Endothelial cell (in vitro differentiated cells): ENCODE data around the gene NDUFV3. TPM values are rescaled to one million over a fixed set of nuclear protein-coding genes. Genes with fewer than 3 reads are reported as not detected.
"Not testable (repeated sequence)": the region's sequence is repeated elsewhere in the genome, so short reads cannot be mapped to it uniquely, and the experiment has no call there.

Source experiments
- DNase-seq: peaks from one replicate; pipeline ENCODE4 v3.0.0; 2021; ENCODE audit warnings: low spot score
- H3K27ac Mint-ChIP-seq: one replicate; pipeline ENCODE4 v1.8.0; 2021; ENCODE audit warnings: mixed read lengths, inconsistent platforms; ENCODE audit not compliant: unreplicated experiment
- H3K27me3 Mint-ChIP-seq: one replicate; pipeline ENCODE4 v1.8.0; 2021; ENCODE audit warnings: mild to moderate bottlenecking, moderate library complexity, mixed read lengths, inconsistent platforms; ENCODE audit not compliant: unreplicated experiment
- H3K36me3 Mint-ChIP-seq: one replicate; pipeline ENCODE4 v1.8.0; 2021; ENCODE audit warnings: mild to moderate bottlenecking, low read depth, mixed read lengths, inconsistent platforms; ENCODE audit not compliant: unreplicated experiment
- H3K4me1 Mint-ChIP-seq: one replicate; pipeline ENCODE4 v1.8.0; 2021; ENCODE audit warnings: mild to moderate bottlenecking, mixed read lengths, inconsistent platforms; ENCODE audit not compliant: unreplicated experiment
- H3K4me3 Mint-ChIP-seq: one replicate; pipeline ENCODE4 v1.8.0; 2021; ENCODE audit warnings: mild to moderate bottlenecking, mixed read lengths, inconsistent platforms; ENCODE audit not compliant: unreplicated experiment
- H3K9me3 Mint-ChIP-seq: one replicate; pipeline ENCODE4 v1.8.0; 2021; ENCODE audit warnings: mixed read lengths, inconsistent platforms; ENCODE audit not compliant: unreplicated experiment
- total RNA-seq: library from RNA; stranded (reverse); fragmentation: NEBNext Ultra II Directional; extraction: Animal tissue kit (Norgen Biotek cat#: 25700); gene quantifications from one replicate; pipeline ENCODE4 v1.2.1, GENCODE V29; 2021; ENCODE audit not compliant: unreplicated experiment
- TF ChIP-seq, protein P1 (sequence below): fragments of 200-600 bp; sonication (generic); IDR thresholded peaks from one replicate; pipeline ENCODE4 v1.5.0; 2021; ENCODE audit warnings: antibody characterized with exemption; ENCODE audit not compliant: unreplicated experiment

The NDUFV3 gene
- total RNA-seq, 1 donor from 2014 or later: 28.1 TPM

DNA sequence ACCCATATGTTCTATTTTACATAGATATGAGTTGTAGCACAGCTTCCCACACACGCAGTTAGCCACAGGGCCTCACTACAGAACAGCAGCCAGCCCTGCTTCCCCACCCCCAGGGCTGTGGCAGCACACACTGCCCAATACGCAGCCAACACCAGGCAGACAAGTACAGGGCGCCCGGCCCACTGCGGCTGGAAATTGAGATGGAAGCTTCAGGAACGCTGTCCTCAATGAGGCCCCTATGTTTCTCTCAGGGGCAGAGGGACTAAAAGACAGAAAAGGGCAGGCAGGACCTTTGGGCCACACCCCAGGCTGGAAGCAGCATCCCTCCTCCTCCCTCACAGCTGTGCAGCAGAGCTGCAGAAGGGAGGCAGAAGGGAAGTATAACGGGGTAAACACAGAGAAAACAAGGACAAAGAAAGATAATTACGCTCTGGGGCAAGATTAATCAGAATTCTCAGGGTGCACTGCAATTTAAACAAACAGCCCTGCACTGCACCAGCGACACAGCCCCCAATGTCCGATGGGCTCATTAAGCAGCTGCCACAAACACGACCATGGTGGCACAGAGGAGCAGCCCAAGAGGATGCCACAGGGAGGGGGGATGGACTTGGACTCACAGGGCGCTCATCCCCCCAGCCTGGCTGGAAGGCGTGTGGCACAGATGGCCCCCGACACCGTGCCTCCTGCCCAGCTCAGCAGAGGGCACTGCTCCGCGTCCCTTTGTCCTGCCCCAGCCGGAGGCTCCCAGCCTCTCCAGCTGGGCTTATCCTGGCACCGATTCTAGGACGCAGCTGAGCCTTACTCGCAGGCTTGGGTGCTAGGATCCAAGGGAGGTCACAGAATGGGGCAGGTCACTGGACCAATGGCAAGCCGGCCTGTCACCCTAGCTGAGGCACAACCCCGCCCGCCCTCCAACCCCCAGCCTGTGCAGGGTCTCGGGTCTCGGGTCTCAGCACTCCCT, 28.0 kb upstream of the NDUFV3 start:
- Mint-ChIP-seq H3K27me3 (peaks cover 12% of the 10 kb centered on the region), H3K27ac (no peak overlapping the region), H3K36me3 (peaks cover 29% of the 10 kb centered on the region), H3K9me3 (no peaks in the 10 kb centered on the region), H3K4me1 (peaks cover 16% of the 10 kb centered on the region), H3K4me3 (no peak overlapping the region)
- DNase-seq: no peak
- TF ChIP-seq, protein P1, sequence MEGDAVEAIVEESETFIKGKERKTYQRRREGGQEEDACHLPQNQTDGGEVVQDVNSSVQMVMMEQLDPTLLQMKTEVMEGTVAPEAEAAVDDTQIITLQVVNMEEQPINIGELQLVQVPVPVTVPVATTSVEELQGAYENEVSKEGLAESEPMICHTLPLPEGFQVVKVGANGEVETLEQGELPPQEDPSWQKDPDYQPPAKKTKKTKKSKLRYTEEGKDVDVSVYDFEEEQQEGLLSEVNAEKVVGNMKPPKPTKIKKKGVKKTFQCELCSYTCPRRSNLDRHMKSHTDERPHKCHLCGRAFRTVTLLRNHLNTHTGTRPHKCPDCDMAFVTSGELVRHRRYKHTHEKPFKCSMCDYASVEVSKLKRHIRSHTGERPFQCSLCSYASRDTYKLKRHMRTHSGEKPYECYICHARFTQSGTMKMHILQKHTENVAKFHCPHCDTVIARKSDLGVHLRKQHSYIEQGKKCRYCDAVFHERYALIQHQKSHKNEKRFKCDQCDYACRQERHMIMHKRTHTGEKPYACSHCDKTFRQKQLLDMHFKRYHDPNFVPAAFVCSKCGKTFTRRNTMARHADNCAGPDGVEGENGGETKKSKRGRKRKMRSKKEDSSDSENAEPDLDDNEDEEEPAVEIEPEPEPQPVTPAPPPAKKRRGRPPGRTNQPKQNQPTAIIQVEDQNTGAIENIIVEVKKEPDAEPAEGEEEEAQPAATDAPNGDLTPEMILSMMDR: no peak

DNA sequence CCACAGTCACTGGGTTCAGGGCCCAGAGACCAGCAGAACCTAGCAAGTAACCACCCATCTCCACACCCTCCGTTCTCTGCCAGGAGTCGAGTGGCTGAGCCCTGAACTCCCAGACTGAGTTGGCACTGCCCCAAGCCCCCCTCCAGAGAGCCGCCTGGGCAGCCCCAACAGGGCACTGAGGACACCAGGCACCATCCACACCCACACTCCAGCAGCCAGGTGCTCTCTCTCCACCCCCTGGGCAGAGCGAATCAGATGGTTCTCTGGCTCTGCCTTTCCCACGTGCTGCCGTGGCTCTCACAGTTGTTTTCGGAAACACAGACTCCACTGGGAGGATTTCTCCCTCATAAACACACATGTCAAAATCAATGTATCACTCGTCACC, 27.3 kb upstream of the NDUFV3 start:
- Mint-ChIP-seq H3K4me3 (no peak overlapping the region), H3K4me1 (peaks cover 14% of the 10 kb centered on the region), H3K36me3 (peaks cover 29% of the 10 kb centered on the region), H3K27ac (peak overlapping the region; percentile 87), H3K9me3 (no peaks in the 10 kb centered on the region), H3K27me3 (peaks cover 10% of the 10 kb centered on the region)
- DNase-seq: no peak
- TF ChIP-seq, protein P1: no peak

DNA sequence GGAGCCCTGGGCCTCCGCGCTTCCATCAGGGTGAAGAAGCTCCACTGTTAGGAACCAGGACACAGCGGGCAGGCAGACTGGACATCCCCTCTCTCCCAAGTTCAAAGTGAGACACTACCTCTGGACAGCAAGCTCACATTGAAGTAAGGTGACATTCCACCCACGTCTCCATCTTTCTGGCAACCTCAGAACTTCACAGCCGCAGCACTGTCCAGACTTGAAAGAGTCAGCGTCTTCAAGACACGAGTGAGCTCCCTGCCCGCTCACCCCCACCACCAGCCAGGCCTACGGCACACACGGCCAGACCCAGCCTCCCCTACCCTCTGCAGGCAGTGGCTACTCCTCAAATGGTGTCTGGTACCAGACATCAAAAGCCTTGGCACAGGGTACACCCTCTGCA, 24.9 kb upstream of the NDUFV3 start:
- TF ChIP-seq, protein P1: no peak
- Mint-ChIP-seq H3K4me1 (peaks cover 4% of the 10 kb centered on the region), H3K36me3 (peaks cover 34% of the 10 kb centered on the region), H3K27me3 (peaks cover 10% of the 10 kb centered on the region), H3K27ac (no peak overlapping the region), H3K4me3 (no peak overlapping the region), H3K9me3 (no peaks in the 10 kb centered on the region)
- no peak for DNase-seq

DNA sequence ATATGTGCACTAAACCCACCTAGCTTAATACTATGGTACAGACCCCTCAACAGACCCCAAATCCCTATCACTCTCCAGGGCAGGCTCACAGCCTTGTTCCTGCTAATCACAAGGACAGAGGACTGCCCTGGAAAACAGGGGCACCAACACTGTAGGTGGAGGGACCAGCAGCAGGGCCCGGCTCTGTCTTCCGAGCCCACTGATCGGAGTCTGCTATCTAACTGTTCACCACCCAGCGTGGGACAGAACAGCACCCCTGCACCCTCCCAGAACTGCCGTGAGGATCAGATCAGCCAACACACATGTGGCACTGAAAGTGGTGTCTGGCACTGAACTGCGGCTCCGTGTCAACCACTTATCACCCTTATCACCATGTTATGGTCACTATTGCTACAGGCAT, 20.0 kb upstream of the NDUFV3 start:
- DNase-seq: no peak
- peaks cover 24% of the 10 kb centered on the region for H3K36me3 Mint-ChIP-seq
- H3K9me3 Mint-ChIP-seq: no peaks in the 10 kb centered on the region
- H3K4me1 Mint-ChIP-seq: peaks cover 2% of the 10 kb centered on the region
- TF ChIP-seq, protein P1: no peak
- no peak overlapping the region for H3K27ac Mint-ChIP-seq
- H3K4me3 Mint-ChIP-seq: peak overlapping the region; percentile 14
- H3K27me3 Mint-ChIP-seq: peaks cover 2% of the 10 kb centered on the region

DNA sequence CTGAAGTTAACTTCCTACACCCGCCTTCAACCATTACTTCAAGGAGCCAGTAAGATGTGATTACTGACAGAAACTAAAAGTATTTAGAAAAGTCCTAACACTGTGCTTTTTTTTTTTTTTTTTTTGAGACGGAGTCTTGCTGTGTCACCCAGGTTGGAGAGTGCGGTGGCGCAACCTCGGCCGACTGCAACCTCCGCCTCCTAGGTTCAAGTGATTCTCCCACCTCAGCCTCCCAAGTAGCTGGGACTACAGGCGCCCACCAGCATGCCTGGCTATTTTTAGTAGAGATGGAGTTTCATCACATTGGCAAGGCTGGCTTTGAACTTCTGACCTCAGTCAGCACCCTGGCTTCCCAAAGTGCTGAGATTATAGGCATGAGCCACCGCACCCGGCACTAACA, 17.3 kb upstream of the NDUFV3 start:
- not testable (repeated sequence) for DNase-seq, H3K27ac Mint-ChIP-seq, H3K9me3 Mint-ChIP-seq, H3K4me3 Mint-ChIP-seq
- H3K27me3 Mint-ChIP-seq: peaks cover 13% of the 10 kb centered on the region
- peaks cover 22% of the 10 kb centered on the region for H3K4me1 Mint-ChIP-seq
- H3K36me3 Mint-ChIP-seq: peaks cover 21% of the 10 kb centered on the region
